Neural progenitor cell (in vitro differentiated cells): Measurements from ENCODE around the gene VAV1.

Source experiments
- EZH2 ChIP-seq: fragments of 200-600 bp; sonication (generic); IDR thresholded peaks from 2 replicates; pipeline ENCODE4 v1.6.1; 2017; ENCODE audit warnings: antibody characterized with exemption, mild to moderate bottlenecking, moderate library complexity
- EZH2phosphoT487 ChIP-seq: fragments of 200-600 bp; sonication (generic); IDR thresholded peaks from 2 replicates; pipeline ENCODE4 v1.6.1; 2017; ENCODE audit warnings: antibody characterized with exemption
- TF ChIP-seq, protein P1 (sequence below): fragments of 200-600 bp; sonication (generic); IDR thresholded peaks from 2 replicates; pipeline ENCODE4 v1.5.1; 2017; ENCODE audit warnings: antibody characterized with exemption, mild to moderate bottlenecking

- TF ChIP-seq EZH2 (no peak), EZH2phosphoT487 (no peak)
- TF ChIP-seq, protein P1, sequence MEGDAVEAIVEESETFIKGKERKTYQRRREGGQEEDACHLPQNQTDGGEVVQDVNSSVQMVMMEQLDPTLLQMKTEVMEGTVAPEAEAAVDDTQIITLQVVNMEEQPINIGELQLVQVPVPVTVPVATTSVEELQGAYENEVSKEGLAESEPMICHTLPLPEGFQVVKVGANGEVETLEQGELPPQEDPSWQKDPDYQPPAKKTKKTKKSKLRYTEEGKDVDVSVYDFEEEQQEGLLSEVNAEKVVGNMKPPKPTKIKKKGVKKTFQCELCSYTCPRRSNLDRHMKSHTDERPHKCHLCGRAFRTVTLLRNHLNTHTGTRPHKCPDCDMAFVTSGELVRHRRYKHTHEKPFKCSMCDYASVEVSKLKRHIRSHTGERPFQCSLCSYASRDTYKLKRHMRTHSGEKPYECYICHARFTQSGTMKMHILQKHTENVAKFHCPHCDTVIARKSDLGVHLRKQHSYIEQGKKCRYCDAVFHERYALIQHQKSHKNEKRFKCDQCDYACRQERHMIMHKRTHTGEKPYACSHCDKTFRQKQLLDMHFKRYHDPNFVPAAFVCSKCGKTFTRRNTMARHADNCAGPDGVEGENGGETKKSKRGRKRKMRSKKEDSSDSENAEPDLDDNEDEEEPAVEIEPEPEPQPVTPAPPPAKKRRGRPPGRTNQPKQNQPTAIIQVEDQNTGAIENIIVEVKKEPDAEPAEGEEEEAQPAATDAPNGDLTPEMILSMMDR = no peak
Observed at GRCh38 chr19:6842871-6843607, 70.5 kb downstream of the VAV1 start.
